Measurements from ENCODE around the gene KAZN.

KAZN gene

GRCh38 chr1:14945132-14946010 lies 346.9 kb downstream of the KAZN start:
- no peak for DNase-seq

- no peak for DNase-seq
Measured at GRCh38 chr1:14946011-14946359, 347.5 kb downstream of the KAZN start.

GRCh38 chr1:14946684-14947238 lies 348.3 kb downstream of the KAZN start:
- no peak for DNase-seq

- no peak for DNase-seq
Measured at GRCh38 chr1:14947421-14947820, 348.9 kb downstream of the KAZN start.

- no peak for DNase-seq
Measured at GRCh38 chr1:14948112-14948652, 349.7 kb downstream of the KAZN start.

- no peak for DNase-seq
Measured at GRCh38 chr1:14949270-14949835, 350.9 kb downstream of the KAZN start.

GRCh38 chr1:14949836-14950713 lies 351.6 kb downstream of the KAZN start:
- no peak for DNase-seq

GRCh38 chr1:14951766-14952165 lies 353.3 kb downstream of the KAZN start:
- DNase-seq = no peak

- DNase-seq = no peak
Measured at GRCh38 chr1:14952626-14953314, 354.3 kb downstream of the KAZN start.

GRCh38 chr1:14954210-14954609 lies 355.7 kb downstream of the KAZN start:
- DNase-seq = no peak

- no peak for DNase-seq
Measured at GRCh38 chr1:14954930-14955329, 356.4 kb downstream of the KAZN start.

- no peak for DNase-seq
Measured at GRCh38 chr1:14955402-14955801, 356.9 kb downstream of the KAZN start.

- DNase-seq = no peak
Measured at GRCh38 chr1:14955976-14956375, 357.5 kb downstream of the KAZN start.

- DNase-seq = no peak
Measured at GRCh38 chr1:14956579-14957195, 358.2 kb downstream of the KAZN start.

- DNase-seq = no peak
Measured at GRCh38 chr1:14957375-14958098, 359.1 kb downstream of the KAZN start.

GRCh38 chr1:14958249-14959058 lies 360.0 kb downstream of the KAZN start:
- DNase-seq = no peak

- no peak for DNase-seq
Measured at GRCh38 chr1:14959059-14959694, 360.7 kb downstream of the KAZN start.

GRCh38 chr1:14961661-14962267 lies 363.3 kb downstream of the KAZN start:
- DNase-seq = no peak

GRCh38 chr1:14962407-14962806 lies 363.9 kb downstream of the KAZN start:
- DNase-seq = no peak
